ENCODE results near the gene MSH5. TPM values are rescaled to one million over a fixed set of nuclear protein-coding genes. Genes with fewer than 3 reads are reported as not detected.

MSH5 gene
- total RNA-seq, 1 donor from 2014 or later: 18.4 TPM

GRCh38 chr6:31776485-31776988, 36.7 kb downstream of the MSH5 start:
- Mint-ChIP-seq H3K4me1 (ENCODE audit: unreplicated experiment) (peaks cover 9% of the 10 kb centered on the region), H3K9me3 (ENCODE audit: unreplicated experiment) (no peaks in the 10 kb centered on the region), H3K4me3 (ENCODE audit: unreplicated experiment) (no peak overlapping the region), H3K36me3 (ENCODE audit: unreplicated experiment) (peaks cover 6% of the 10 kb centered on the region), H3K27me3 (ENCODE audit: unreplicated experiment) (no peaks in the 10 kb centered on the region), H3K27ac (ENCODE audit: unreplicated experiment) (no peak overlapping the region)
- DNase-seq (ENCODE audit: extremely low spot score, unreplicated experiment): no peak
- TF ChIP-seq CTCF (IDR thresholded peaks at IDR 0.05): no peak

- Mint-ChIP-seq H3K36me3 (ENCODE audit: unreplicated experiment) (peaks cover 6% of the 10 kb centered on the region), H3K9me3 (ENCODE audit: unreplicated experiment) (no peaks in the 10 kb centered on the region), H3K4me3 (ENCODE audit: unreplicated experiment) (no peak within 1 kb of the TSS), H3K4me1 (ENCODE audit: unreplicated experiment) (peaks cover 9% of the 10 kb centered on the region), H3K27ac (ENCODE audit: unreplicated experiment) (no peak within 1 kb of the TSS), H3K27me3 (ENCODE audit: unreplicated experiment) (no peaks in the 10 kb centered on the region)
- no peak for DNase-seq (ENCODE audit: extremely low spot score, unreplicated experiment)
- no peak for TF ChIP-seq CTCF (IDR thresholded peaks at IDR 0.05)
Observed at GRCh38 chr6:31776989-31777666, 37.3 kb downstream of the MSH5 start, which contains the start of gene VWA7. VWA7 (minus strand) TSS chr6:31777328; CDS start chr6:31776779, 549 bp downstream.

GRCh38 chr6:31777667-31778050, 37.9 kb downstream of the MSH5 start:
- Mint-ChIP-seq H3K27ac (ENCODE audit: unreplicated experiment) (no peak overlapping the region), H3K4me1 (ENCODE audit: unreplicated experiment) (peaks cover 9% of the 10 kb centered on the region), H3K27me3 (ENCODE audit: unreplicated experiment) (no peaks in the 10 kb centered on the region), H3K4me3 (ENCODE audit: unreplicated experiment) (no peak overlapping the region), H3K36me3 (ENCODE audit: unreplicated experiment) (peaks cover 6% of the 10 kb centered on the region), H3K9me3 (ENCODE audit: unreplicated experiment) (no peaks in the 10 kb centered on the region)
- TF ChIP-seq CTCF (IDR thresholded peaks at IDR 0.05): no peak
- DNase-seq (ENCODE audit: extremely low spot score, unreplicated experiment): no peak

- Mint-ChIP-seq H3K4me3 (ENCODE audit: unreplicated experiment) (no peak overlapping the region), H3K27me3 (ENCODE audit: unreplicated experiment) (no peaks in the 10 kb centered on the region), H3K36me3 (ENCODE audit: unreplicated experiment) (peaks cover 9% of the 10 kb centered on the region), H3K4me1 (ENCODE audit: unreplicated experiment) (peaks cover 9% of the 10 kb centered on the region), H3K9me3 (ENCODE audit: unreplicated experiment) (no peaks in the 10 kb centered on the region), H3K27ac (ENCODE audit: unreplicated experiment) (no peak overlapping the region)
- no peak for TF ChIP-seq CTCF (IDR thresholded peaks at IDR 0.05)
- DNase-seq (ENCODE audit: extremely low spot score, unreplicated experiment): no peak
Observed at GRCh38 chr6:31778193-31778592, 38.4 kb downstream of the MSH5 start.

GRCh38 chr6:31778999-31779885, 39.4 kb downstream of the MSH5 start:
- TF ChIP-seq CTCF (IDR thresholded peaks at IDR 0.05): no peak
- no peak for DNase-seq (ENCODE audit: extremely low spot score, unreplicated experiment)
- Mint-ChIP-seq H3K4me3 (ENCODE audit: unreplicated experiment) (no peak overlapping the region), H3K27ac (ENCODE audit: unreplicated experiment) (no peak overlapping the region), H3K9me3 (ENCODE audit: unreplicated experiment) (no peaks in the 10 kb centered on the region), H3K36me3 (ENCODE audit: unreplicated experiment) (peaks cover 11% of the 10 kb centered on the region), H3K27me3 (ENCODE audit: unreplicated experiment) (no peaks in the 10 kb centered on the region), H3K4me1 (ENCODE audit: unreplicated experiment) (peaks cover 9% of the 10 kb centered on the region)

Measured in osteocyte (in vitro differentiated cells).